Stimulated activated CD8-positive, alpha-beta memory T cell treated with anti-CD3 and anti-CD28 coated beads, Interleukin-2, amount 100 ng/mL, for 48 hours (primary cell): ENCODE results near the gene ILRUN.
"Not testable (repeated sequence)": the region's sequence is repeated elsewhere in the genome, so short reads cannot be mapped to it uniquely, and the experiment has no call there.

ENCODE experiments used
- DNase-seq, 2 donors: peaks; one replicate each; pipeline ENCODE4 v3.0.0-alpha.2; 2020; ENCODE audit warnings: low read depth in 2 of 2

ILRUN gene

DNA sequence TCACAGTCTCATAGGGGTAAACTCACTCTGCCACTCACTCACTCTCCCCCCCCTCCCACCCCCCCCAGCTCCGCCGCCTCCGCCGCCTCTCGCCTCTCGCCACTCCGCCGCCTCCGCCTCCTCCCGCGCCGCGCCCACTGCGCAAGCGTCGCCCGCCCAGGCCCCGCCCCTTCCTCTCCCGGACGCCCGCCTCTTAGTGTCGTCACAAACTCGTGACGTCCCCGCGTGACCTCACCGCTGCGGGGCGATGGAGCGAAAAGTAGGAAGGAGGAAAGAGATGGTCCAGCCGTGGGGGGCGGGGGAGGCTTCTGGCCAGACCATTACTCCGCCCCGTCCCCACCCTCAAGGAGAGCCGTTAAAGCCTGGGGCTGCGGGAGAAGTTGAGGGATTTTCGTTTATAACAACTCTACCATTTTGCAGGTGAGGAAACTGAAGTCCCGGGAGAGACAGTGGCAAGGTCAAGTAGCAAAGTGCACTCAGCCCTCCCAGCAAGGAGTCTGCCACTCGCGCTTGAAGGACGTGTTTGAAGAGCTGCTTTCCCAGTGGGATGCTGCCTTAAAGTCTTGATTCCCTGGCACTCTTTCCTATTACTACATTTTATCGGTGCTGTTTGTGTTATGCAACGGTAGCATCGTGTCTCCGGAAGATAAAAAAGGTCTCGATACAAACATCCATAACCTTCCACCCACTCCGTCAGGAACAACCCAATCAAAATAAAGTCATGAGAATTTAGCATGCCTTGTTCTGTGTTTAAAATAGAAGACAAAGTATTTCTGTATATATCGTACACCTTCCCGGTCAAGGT, at the start of gene ILRUN:
TSS of gene ILRUN (minus strand) at position 29 of the 805 bp plus-strand sequence. CDS start 164 bp downstream, outside the sequence.
- peak; percentile 96 for DNase-seq

DNA sequence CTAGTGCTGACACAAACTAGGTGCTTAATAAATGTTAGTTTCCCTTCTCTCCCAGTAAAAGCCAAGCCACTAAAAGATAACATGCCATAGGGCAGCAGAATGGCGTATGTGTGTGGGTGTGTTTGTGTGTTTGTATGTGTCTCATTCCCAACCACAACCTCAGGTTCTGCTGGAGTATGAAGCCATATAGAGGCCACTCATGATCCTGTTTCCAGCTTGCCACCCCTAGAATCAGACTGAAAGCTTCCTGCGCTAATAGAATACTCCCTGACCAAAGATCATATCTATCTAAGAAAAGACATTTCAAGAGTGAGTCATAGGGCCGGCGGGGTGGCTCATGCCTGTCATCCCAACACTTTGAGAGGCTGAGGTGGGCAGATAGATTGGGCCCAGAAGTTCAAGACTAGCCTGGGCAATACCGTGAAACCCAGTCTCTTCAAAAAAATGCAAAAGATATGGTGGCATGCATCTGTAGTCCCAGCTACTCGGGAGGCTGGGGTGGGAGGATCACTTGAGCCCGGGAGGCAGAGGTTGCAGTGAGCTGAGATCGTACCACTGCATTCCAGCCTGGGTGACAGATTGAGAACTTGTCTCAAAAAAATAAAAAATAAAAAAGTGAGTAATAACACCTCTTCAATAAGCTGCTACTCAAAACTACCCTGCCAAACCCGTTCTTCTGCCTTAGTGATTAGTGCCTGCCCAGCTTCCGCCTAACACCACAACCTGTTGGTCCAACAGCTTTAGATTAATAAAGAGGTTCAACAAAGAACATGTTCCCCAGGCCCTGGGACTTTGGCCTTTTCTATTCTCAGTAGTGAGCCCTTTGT, 48.9 kb upstream of the ILRUN start:
- peak in 1 of 2 donors; percentile 27 for DNase-seq

DNA sequence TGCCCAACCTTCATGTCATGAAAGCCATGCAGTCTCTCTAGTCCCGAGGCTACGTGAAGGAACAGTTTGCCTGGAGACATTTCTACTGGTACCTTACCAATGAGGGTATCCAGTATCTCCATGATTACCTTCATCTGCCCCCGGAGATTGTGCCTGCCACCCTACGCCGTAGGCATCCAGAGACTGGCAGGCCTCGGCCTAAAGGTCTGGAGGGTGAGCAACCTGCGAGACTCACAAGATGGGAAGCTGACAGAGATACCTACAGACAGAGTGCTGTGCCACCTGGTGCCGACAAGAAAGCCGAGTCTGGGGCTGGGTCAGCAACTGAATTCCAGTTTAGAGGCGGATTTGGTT, 47.7 kb upstream of the ILRUN start:
- DNase-seq: not testable (repeated sequence)

- no peak for DNase-seq
Observed at GRCh38 chr6:34743625-34744293, 47.2 kb upstream of the ILRUN start.

DNA sequence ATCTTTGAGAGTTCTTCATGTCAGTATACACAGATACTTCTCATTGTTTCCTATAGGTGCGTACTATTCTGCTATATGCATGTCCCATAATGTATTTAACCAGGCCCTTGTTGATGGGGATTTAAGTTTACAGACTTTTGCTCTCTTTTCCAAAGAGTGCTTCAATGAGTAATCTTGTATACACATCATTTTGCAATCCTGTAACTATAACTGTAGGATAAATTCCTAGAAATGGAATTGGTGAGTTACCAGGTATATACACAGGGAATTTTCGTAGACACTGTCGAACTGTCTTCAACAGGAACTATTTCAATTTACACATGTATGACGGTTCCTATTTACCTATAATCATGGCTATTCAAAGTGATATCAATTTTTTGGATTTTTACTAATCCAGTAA, 45.5 kb upstream of the ILRUN start:
- no peak for DNase-seq

DNA sequence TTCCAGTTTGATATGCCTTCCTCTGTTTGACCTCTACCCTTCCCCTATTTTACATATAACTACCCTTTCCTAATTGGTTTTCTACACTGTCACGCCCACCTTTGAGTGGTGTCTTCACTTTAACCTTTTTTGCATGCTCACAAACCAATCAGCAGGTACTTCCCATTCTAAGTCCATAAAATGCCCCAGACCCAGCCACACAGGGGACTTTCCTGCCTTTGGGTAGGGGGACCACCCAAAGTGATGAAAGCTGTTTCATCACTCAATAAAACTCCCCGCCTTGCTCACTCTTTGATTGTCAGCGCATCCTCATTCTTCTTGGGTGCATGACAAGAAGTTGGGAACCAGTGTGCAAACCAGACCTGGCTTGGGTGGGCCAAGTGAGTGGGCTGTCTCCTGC, 40.3 kb upstream of the ILRUN start:
- no peak for DNase-seq

DNA sequence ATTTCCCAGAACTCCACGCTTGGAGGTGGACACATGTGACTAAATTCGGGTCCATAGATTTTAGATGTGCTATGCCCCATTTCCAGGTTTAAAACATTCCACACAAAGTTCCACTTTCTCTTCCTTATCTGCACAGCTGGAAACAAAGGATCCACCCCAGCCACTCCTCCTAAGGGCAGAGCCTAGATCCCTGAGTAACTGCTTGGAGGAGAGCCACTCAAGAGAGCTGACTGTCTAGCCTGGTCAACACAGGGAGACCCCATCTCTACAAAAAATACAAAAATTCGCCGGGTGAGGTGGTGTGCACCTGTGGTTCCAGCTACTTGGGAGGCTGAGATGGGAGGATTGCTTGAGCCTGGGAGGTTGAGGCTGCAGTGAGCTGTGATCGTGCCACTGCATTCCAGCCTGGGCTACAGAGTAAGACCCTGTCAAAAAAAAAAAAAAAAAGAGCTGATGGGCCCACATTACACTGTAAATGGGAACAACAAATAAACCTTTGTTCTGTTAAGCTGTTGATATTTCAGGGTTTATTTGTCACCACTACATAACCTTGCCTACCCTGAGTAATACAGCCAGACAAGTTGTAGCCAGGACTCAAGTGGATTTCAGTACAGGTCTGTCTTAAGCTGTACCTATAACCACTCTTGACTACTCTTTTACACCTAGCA, 35.0 kb upstream of the ILRUN start:
- DNase-seq: no peak

DNA sequence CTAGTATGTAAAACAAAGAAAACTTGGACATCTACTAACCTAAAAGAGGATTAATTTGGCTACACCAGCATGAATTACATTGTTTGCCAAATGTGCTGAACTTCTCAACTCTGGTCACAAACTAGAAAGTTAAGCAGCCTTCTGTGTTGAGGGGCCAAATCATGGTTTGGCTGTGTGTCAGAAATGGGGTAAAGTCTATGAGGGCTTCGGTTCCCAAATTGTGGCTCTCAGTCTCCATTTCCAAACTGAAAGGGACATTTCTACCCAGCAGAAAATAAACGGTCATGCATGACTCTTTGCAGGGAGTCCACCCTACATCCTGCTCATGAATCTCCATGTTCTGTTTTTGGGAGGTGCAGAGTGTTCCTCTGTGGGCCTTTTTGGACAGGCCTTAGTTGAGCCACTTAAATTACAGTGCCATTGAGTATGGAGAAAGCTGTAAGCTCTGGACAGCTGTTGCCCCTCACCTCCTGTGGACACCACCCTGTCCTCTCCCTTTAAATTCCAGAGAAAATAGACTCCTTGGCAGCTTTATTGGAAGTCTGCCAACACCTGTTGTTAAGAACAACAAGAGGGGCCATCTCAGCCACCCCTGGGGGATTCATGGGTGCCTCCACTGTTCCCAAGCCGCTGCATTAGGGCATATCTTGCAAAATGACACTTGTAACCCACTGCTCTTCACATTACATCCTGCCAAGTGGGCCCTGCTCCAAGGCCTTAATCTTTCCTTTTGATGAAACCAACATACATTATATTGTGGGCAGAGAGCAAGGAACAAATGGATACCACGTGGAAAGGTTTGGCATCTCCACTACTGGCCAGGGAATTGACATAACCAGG, 33.3 kb upstream of the ILRUN start:
- DNase-seq: no peak

DNA sequence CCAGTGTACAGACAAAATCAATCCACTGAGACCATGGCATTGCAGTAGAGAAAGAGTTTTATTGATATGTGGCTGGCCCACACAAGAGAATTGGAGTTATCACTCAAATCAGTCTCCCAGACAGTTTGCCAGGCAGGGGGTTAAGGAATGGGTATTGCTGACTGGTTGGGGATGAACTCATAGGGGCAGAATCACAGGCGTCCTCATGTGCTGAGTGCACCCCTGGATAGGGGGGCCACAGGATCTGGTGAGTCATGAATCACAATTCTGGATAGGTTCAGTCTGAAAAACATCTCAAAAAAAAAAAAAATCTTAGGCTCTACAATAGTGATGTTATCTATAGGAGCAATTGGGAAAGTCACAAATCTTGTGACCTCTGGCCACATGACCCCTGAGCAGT, 29.5 kb upstream of the ILRUN start:
- no peak for DNase-seq

DNA sequence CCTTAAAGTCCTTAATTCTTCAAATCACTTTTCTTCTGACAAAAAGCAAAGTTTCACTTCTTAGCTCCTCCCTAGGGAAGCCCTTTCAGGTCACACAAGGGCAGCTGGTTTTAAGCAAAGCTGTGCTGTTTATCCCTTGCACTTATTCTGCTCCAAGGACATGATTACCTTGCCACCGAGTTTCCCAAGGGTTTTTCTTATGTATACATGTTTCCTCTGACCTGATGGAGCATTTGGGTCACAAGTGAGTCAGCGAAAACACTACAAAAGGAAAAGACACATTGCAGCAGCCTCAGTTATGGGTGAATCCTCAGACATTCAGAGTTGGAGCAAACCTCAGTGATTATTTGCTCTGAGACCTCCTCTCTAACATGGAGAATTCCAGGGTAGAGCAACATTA, 26.6 kb upstream of the ILRUN start:
- DNase-seq: no peak

- no peak for DNase-seq
Observed at GRCh38 chr6:34722451-34722850, 25.9 kb upstream of the ILRUN start.

DNA sequence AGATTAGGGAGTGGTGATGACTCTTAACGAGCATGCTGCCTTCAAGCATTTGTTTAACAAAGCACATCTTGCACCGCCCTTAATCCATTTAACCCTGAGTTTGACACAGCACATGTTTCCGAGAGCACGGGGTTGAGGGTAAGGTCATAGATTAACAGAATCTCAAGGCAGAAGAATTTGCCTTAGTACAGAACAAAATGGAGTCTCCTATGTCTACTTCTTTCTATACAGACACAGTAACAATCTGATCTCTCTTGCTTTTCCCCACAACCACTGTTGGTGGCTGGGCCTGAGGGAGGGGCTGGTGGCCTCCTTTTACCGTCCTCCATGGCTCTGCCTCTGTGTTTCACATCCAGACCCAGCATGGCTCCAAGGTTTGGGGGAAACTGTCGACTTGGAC, 23.6 kb upstream of the ILRUN start:
- DNase-seq: not testable (repeated sequence)

GRCh38 chr6:34719646-34720045, 23.1 kb upstream of the ILRUN start:
- not testable (repeated sequence) for DNase-seq

- DNase-seq: no peak
Observed at GRCh38 chr6:34718976-34719375, 22.4 kb upstream of the ILRUN start.

DNA sequence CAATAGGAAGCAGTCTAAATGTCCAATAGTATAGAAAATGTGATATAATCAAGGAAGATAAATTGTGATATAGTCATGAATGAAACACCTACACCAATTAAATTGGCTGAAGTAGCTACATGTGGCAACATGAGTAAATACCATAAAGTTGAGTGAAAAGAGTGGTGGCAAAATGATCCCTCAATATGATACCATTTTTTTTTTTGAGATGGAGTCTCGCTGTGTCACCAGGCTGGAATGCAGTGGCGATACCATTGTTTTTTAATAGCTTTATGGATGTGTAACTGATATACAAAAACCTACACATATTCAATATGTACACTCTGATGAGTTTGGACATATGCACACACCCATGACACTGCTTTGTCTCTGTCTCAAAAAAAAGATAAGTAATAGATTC, 20.9 kb upstream of the ILRUN start:
- DNase-seq: no peak

- DNase-seq: no peak
Observed at GRCh38 chr6:34714663-34715062, 18.1 kb upstream of the ILRUN start.

DNA sequence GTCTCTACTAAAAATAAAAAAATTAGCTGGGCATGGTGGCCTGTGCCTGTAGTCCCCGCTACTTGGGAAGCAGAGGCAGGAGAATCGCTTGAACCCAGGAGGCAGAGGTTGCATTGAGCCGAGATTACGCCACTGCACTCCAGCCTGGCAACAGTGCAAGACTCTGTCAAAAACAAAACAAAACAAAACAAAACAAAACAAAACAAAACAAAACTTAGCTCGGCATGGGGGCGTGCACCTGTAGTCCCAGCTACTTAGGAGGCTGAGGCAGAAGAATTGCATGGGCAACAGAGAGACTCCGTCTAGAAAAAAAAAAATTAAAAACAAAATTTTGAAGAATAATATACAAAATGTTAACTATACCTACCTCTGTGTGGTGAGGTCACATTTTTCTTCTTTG, 16.3 kb upstream of the ILRUN start:
- not testable (repeated sequence) for DNase-seq

- no peak for DNase-seq
Observed at GRCh38 chr6:34709386-34709785, 12.8 kb upstream of the ILRUN start.

GRCh38 chr6:34705241-34705640, 8.7 kb upstream of the ILRUN start:
- no peak for DNase-seq

DNA sequence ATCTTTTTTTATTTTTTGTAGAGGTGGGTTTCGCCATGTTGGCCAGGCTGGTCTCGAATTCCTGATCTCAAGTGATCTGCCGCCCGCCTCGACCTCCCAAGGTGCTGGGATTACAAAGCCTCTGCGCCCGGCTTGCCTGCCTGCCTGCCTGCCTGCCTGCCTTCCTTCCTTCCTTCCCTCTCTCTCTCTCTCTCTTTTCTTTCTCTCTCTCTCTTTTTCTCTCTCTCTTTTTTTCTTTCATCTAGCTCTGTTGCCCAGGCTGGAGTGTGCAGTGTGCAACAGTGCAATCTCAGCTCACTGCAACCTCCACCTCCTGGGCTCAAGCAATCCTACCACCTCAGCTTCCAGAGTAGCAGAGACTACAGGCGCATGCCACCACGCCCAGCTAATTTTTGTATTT, 4.6 kb upstream of the ILRUN start:
- no peak for DNase-seq
